Measurements from ENCODE around the gene UBE2Q2. TPM values are rescaled to one million over a fixed set of nuclear protein-coding genes. Genes with fewer than 3 reads are reported as not detected.

Gene UBE2Q2
- total RNA-seq (2022; extraction: Qiagen RNA extraction; ENCODE audit: low read depth), result 32.3 to 37.0 TPM (median 34.1 TPM) in 5 replicates

DNA sequence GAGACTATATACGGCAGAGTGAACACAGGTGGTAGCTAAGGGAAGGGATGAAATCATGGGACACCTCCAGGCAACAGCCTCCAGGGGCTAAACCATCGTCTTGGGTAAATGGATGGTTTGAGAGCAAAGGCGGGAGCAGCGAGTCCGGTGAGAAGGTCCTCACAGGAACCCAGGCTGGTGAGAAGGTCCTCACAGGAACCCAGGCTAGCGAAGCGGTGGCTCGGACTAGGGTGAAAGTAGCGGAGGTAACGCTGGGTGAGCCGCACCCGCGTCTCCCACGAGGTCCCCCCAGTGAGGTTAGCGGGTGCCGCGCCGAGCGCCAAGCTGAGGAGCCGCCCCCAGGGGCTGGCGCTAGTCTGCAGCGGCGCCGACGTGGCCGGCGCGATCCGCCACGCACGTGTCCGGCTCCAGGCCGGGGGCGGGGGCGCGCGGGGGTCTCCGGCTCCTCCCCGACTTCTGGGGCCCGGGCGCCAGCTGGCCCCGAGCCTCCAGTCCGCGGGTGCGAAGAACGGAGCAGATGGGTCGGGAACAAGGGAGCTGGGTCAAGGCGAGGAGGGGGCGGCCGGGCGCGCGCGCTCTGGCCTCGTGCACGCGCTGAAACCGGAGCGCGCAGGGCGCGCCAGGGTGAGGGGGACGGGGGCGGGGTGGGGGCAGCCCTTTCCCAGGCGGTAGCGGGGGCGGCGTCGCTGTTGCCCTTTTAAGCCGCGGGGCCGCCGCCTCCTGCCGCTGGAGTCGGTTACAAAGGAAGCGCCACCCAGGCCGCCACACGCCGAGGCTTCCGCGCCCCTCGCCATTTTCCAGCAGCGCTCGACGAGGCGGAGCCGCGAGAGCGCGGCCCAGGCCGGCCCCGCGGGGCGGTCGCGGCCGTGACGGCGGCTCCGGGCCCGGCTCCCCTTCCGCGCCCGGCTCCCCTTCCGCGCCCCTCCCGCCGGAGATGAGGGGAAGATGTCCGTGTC lies at the start of gene UBE2Q2:
TSS of gene UBE2Q2 (plus strand) at position 726 of the 956 bp plus-strand sequence. CDS start at position 946, 220 bp downstream.

DNA sequence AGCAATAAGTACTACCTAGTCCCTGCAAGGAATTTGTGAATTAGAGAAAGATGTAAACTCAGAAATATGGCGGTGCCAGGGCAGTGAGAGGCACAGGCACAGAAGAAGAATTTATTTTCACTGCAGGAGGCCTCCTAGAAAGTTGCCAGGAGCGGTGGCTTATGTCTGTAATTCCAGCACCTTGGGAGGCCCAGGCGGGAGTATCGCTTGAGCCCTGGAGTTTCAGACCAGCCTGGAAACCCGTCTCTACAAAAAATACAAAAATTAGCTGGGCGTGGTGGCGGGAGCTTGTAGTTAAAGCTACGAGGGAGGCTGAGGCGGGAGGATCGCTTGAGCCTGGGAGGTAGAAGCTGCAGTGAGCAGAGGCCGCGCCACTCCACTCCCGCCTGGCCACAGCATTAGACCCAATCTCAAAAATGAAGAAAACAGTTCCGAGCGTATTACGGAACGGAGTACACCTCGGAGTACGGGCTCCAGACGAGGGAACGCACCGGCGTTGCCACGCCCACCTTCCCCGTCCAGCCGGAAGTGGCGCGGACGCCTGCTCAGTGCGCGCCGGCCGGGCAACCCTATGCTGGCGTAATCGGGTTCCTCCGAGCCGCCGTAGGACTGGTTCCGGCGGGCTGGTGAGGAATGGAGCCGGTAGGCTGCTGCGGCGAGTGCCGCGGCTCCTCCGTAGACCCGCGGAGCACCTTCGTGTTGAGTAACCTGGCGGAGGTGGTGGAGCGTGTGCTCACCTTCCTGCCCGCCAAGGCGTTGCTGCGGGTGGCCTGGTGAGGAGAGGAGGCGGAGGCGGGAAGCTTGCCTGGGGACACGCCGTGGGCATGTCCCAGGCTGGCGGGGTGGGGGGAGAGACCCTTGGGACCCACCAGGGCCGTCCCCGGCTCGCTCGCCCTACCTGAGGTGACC lies 60.3 kb downstream of the UBE2Q2 start, which contains the start of gene FBXO22:
TSS of gene FBXO22 (plus strand) at position 548 of the 909 bp plus-strand sequence. CDS start at position 634, 86 bp downstream.

Other genes with a start within 250 kb of the UBE2Q2 start
- gene SNUPN, start 217.7 kb upstream of the UBE2Q2 start, total RNA-seq (2022; extraction: Qiagen RNA extraction; ENCODE audit: low read depth), result 31.5 to 35.0 TPM (median 33.5 TPM) in 5 replicates
- 91.4 to 134 TPM (median 131 TPM) in 5 replicates for gene IMP3, start 203.2 kb upstream of the UBE2Q2 start, total RNA-seq (2022; extraction: Qiagen RNA extraction; ENCODE audit: low read depth)
- 12.8 to 17.0 TPM (median 16.1 TPM) in 5 replicates for gene SNX33, start 195.5 kb upstream of the UBE2Q2 start, total RNA-seq (2022; extraction: Qiagen RNA extraction; ENCODE audit: low read depth)
- 0.09 to 0.13 TPM (median 0.12 TPM) in 5 replicates for gene CSPG4, start 130.6 kb upstream of the UBE2Q2 start, total RNA-seq (2022; extraction: Qiagen RNA extraction; ENCODE audit: low read depth)
- gene FBXO22, start 60.4 kb downstream of the UBE2Q2 start, total RNA-seq (2022; extraction: Qiagen RNA extraction; ENCODE audit: low read depth), result 70.6 to 90.2 TPM (median 78.3 TPM) in 5 replicates
- gene NRG4, start 169.0 kb downstream of the UBE2Q2 start, total RNA-seq (2022; extraction: Qiagen RNA extraction; ENCODE audit: low read depth), result 0.73 to 2.2 TPM (median 1.4 TPM) in 5 replicates
- 0.05 to 0.10 TPM (median 0.06 TPM) in 3 of 5 replicates, not detected in the others for gene TMEM266, start 216.5 kb downstream of the UBE2Q2 start, total RNA-seq (2022; extraction: Qiagen RNA extraction; ENCODE audit: low read depth)